Activated T-helper 1 cell treated with anti-CD3 and anti-CD28 coated beads, Interleukin-12 subunit alpha, Interleukin-12 subunit beta, Interleukin-2, Interleukin-4 antibody, amounts not matched to agents 30 ng/mL and 10 ng/mL and 1 ng/mL, durations not matched to agents 14 hours and 24 hours and 36 hours (primary cell): ENCODE results near the gene TRIO. TPM values are rescaled to one million over a fixed set of nuclear protein-coding genes. Genes with fewer than 3 reads are reported as not detected.

Source experiments
- DNase-seq: peaks from one replicate; pipeline ENCODE4 v3.0.0; 2021; ENCODE audit warnings: low spot score
- H3K27ac Mint-ChIP-seq: one replicate; pipeline ENCODE4 v1.8.0; 2021; ENCODE audit warnings: mild to moderate bottlenecking, mixed read lengths
- H3K27me3 Mint-ChIP-seq: one replicate; pipeline ENCODE4 v1.8.0; 2022; ENCODE audit warnings: mild to moderate bottlenecking, moderate library complexity, mixed read lengths; ENCODE audit not compliant: insufficient read depth
- H3K36me3 Mint-ChIP-seq: one replicate; pipeline ENCODE4 v1.8.0; 2021; ENCODE audit warnings: low read depth, mixed read lengths
- H3K4me1 Mint-ChIP-seq: one replicate; pipeline ENCODE4 v1.8.0; 2021; ENCODE audit warnings: low read depth, mixed read lengths
- H3K4me3 Mint-ChIP-seq: one replicate; pipeline ENCODE4 v1.8.0; 2021; ENCODE audit warnings: mild to moderate bottlenecking, moderate library complexity, mixed read lengths
- H3K9me3 Mint-ChIP-seq: one replicate; pipeline ENCODE4 v1.8.0; 2021; ENCODE audit warnings: mixed read lengths
- intact Hi-C: fragments of 100-400 bp; cut with micrococcal nuclease; formaldehyde crosslinking; loops from one replicate; pipeline ENCODE4 v1.15.1; 2024
- total RNA-seq: library from RNA; stranded (reverse); gene quantifications from 2 replicates; pipeline ENCODE4 v1.2.3, GENCODE V29; 2022

The TRIO gene
- total RNA-seq, 1 donor from 2014 or later = 11.4 TPM

DNA sequence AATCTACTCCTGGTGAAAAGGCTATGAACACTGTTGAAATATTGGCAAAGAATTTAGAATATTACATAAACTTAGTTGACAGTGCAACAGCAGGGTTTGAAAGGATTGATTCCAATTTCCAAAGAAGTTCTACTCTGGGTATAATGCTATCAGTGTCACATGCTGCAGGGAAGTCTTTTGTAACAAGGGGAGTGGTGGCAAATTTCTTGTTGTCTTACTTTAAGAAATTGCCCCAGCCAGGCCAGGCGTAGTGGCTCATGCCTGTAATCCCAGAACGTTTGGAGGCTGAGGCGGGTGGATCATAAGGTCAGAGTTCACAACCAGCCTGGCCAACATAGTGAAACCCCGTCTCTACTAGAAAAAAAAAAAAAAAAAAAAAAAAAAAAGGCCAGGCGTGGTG lies 352.2 kb downstream of the TRIO start:
- Mint-ChIP-seq H3K4me3 (no peak overlapping the region), H3K9me3 (no peaks in the 10 kb centered on the region), H3K27me3 (no peaks in the 10 kb centered on the region), H3K27ac (no peak overlapping the region), H3K36me3 (no peaks in the 10 kb centered on the region), H3K4me1 (no peaks in the 10 kb centered on the region)
- intact Hi-C loops = no loop called here
- no peak for DNase-seq

DNA sequence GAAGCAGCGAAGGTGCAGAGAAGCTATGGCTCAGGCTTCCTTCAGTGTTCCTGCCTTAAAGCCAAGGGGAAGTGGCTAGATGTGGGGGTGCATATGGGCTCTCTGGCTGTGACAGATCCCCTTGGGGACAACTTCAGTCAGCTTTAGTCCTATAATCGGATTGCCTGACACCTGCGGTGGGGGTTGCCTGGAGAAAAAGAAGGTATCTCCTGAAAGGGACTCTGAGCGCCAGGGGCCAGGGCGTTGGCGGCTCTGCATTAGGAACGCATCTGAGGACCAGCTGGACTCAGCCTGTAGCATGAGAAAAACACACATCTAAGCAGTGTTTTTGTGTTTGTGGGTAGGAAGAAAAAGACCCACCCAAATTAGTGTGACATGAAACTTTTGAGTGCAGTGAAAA lies 354.2 kb downstream of the TRIO start:
- H3K9me3 Mint-ChIP-seq = no peaks in the 10 kb centered on the region
- H3K27me3 Mint-ChIP-seq = no peaks in the 10 kb centered on the region
- no peak for DNase-seq
- H3K4me1 Mint-ChIP-seq = no peaks in the 10 kb centered on the region
- intact Hi-C loops = no loop called here
- no peaks in the 10 kb centered on the region for H3K36me3 Mint-ChIP-seq
- H3K27ac Mint-ChIP-seq = no peak overlapping the region
- H3K4me3 Mint-ChIP-seq = no peak overlapping the region

DNA sequence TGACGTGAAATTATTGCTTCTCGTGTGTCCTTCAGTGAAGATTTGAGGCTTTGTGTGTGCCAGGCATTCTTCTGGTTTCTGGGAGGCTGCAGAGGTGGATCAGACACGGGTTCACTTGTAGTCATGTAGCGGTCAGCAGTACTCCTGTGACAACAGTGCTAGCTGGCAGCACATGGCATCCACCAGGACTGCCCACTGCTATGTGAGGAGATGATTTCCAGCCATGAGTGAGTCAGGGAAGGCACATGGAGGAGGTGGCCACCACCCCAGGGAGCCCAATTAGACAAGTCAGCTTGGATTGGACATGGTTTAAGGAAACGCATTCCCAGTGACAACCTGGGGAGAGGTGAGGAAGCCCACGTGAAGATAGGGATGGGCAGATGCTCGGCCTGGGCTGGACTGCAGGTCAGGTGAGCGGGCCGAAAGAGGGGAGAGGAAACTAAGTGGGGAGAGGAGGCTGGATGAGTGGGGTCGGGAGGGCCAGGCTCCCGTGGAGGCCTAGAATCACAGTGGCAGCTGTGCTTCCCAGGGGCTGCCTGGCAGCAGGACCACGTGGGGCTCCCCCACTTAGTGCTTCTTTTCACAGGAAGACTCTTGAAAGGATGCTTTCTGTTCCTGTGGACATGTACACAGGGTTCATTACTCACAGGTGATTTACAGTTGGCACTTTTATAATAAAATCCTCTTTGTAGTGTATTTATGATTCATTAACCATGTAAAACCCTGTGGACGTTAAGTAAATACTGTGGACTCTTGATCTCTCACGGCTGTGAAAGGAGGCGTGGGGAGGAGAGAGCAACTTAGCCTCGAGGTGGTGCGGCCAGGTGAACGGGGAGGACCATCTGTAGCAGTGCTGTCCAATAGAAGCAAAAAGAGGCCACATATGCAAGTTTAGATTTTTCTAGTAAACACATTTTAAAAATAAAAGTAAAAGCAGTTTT lies 358.5 kb downstream of the TRIO start:
- Mint-ChIP-seq H3K36me3 (no peaks in the 10 kb centered on the region), H3K27me3 (no peaks in the 10 kb centered on the region), H3K4me3 (no peak overlapping the region), H3K4me1 (no peaks in the 10 kb centered on the region), H3K27ac (no peak overlapping the region), H3K9me3 (no peaks in the 10 kb centered on the region)
- intact Hi-C loops = no loop called here
- no peak for DNase-seq

DNA sequence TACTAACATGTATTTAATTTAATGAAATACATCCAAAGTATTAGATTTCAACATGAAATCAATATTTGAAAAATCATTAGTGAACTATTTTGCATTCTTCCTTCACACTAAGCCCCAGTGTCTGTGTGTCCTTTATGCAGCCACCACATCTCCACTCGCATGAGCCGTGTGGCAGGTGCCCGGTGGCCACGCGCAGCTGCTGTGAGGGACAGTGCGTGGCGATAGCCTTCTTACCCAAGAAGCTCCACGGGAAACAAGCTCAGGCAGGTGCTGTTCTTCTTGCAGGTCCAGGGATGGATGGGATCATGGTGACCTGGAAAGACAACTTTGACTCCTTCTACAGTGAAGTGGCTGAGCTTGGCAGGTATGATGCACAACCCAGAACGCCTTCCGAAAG lies 359.1 kb downstream of the TRIO start:
- no peaks in the 10 kb centered on the region for H3K4me1 Mint-ChIP-seq
- intact Hi-C loops = no loop called here
- H3K9me3 Mint-ChIP-seq = no peaks in the 10 kb centered on the region
- H3K27ac Mint-ChIP-seq = no peak overlapping the region
- no peaks in the 10 kb centered on the region for H3K36me3 Mint-ChIP-seq
- no peak for DNase-seq
- no peaks in the 10 kb centered on the region for H3K27me3 Mint-ChIP-seq
- H3K4me3 Mint-ChIP-seq = no peak overlapping the region

DNA sequence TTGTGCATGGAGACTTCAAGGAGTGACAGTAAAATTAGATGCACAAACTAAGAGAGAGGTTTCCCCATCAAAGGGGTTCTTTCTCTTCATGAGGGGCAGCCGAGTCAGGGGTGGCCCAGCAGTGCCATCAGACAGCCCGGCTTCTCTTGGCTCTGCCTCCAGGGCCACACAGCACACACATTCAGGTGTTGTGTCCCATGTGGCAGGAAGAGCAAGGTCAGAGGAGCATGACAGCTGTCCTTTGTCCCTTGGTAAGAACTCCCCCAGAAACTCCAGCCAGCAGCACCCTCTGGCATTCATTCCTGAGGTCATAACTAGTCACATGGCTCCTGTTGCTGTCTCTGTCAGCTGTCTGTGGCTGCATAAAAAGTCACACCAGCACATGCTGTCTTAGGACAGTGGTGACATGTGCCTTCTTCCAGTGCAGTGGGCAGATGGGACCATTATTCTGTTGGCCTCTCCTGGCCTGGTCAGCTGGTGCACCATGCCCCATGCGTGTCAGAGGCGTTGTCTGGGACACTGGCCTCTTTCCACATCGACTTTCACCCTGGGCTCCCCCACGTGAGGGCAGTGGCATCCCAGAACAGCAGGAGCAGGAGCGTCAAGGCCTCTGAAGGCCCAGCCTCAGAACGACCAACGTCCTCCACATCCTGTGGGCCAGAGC lies 360.0 kb downstream of the TRIO start:
- no peak overlapping the region for H3K4me3 Mint-ChIP-seq
- no peaks in the 10 kb centered on the region for H3K9me3 Mint-ChIP-seq
- no peak overlapping the region for H3K27ac Mint-ChIP-seq
- H3K4me1 Mint-ChIP-seq = no peaks in the 10 kb centered on the region
- no peaks in the 10 kb centered on the region for H3K36me3 Mint-ChIP-seq
- H3K27me3 Mint-ChIP-seq = no peaks in the 10 kb centered on the region
- DNase-seq = no peak
- intact Hi-C loops = no loop called here

DNA sequence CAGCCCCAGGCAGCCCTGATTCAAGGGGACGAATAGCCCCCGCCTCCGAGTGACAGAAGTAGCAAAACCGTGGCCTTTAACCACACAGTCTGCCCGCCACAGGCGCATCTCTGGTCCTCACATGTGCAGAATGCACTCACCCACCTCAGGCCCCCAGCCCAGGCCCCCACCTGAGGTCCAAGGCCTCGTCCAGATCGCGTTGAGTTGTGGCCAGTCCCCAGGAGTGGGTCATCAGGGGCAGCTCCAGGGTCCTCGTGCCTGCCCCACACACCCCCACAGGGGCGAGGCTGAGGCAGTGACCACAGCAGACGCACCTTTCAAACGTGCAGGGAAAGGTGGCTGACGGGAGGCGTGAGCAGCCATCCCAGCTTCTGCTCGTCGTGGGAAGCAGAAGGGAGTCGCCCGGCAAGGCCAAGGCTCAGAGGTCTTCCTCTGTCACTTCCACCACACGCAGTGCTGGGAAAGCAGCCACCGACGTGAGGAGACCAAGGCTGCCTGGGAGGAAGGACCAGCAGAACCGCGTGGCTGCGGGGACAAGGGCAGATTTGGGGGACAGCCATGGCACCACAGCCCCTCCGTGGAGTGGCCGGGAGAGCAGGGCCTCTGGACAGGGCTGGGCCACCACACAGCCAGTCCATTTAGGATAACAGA lies 360.7 kb downstream of the TRIO start:
- Mint-ChIP-seq H3K4me1 (no peaks in the 10 kb centered on the region), H3K4me3 (no peak overlapping the region), H3K9me3 (no peaks in the 10 kb centered on the region), H3K27me3 (no peaks in the 10 kb centered on the region), H3K27ac (no peak overlapping the region), H3K36me3 (no peaks in the 10 kb centered on the region)
- DNase-seq = no peak
- intact Hi-C loops = no loop called here

DNA sequence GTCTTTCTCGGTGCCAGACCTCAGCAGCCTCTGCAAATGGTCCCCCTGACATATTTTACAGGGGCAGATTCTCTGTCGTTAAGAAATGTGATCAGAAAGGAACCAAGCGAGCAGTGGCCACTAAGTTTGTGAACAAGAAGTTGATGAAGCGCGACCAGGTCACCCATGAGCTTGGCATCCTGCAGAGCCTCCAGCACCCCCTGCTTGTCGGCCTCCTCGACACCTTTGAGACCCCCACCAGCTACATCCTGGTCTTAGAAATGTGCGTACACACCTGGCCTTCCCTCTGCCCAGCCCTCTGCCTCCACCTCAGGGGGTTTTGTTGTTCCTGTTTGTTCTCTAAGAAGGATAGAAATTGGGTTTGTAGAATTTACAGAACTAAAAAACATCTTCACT lies 361.2 kb downstream of the TRIO start:
- no peak overlapping the region for H3K27ac Mint-ChIP-seq
- H3K4me3 Mint-ChIP-seq = no peak overlapping the region
- no peaks in the 10 kb centered on the region for H3K27me3 Mint-ChIP-seq
- no peaks in the 10 kb centered on the region for H3K36me3 Mint-ChIP-seq
- no peak for DNase-seq
- intact Hi-C loops = no loop called here
- H3K4me1 Mint-ChIP-seq = no peaks in the 10 kb centered on the region
- no peaks in the 10 kb centered on the region for H3K9me3 Mint-ChIP-seq

DNA sequence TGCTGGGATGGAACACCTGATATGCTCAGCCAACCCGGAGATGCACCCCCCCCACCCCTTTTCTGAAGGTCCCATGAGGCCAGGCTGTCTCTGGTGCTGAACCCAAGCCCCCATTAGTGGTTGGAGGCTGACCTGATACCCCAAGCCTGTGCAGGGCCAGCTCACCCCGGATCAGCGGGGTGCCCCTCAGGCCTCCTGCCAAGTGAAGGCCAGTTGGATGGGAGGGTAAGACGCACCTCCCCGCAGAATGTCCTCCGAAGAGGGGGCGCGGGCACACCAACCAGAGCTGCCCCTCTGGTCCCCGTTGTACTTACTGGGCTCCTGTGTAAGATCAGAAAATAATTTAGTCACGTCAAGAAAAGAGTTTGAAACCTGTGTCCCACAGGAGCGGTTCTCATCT lies 361.7 kb downstream of the TRIO start:
- intact Hi-C loops = no loop called here
- no peak overlapping the region for H3K27ac Mint-ChIP-seq
- H3K36me3 Mint-ChIP-seq = no peaks in the 10 kb centered on the region
- no peaks in the 10 kb centered on the region for H3K27me3 Mint-ChIP-seq
- H3K4me3 Mint-ChIP-seq = no peak overlapping the region
- no peak for DNase-seq
- no peaks in the 10 kb centered on the region for H3K4me1 Mint-ChIP-seq
- no peaks in the 10 kb centered on the region for H3K9me3 Mint-ChIP-seq

DNA sequence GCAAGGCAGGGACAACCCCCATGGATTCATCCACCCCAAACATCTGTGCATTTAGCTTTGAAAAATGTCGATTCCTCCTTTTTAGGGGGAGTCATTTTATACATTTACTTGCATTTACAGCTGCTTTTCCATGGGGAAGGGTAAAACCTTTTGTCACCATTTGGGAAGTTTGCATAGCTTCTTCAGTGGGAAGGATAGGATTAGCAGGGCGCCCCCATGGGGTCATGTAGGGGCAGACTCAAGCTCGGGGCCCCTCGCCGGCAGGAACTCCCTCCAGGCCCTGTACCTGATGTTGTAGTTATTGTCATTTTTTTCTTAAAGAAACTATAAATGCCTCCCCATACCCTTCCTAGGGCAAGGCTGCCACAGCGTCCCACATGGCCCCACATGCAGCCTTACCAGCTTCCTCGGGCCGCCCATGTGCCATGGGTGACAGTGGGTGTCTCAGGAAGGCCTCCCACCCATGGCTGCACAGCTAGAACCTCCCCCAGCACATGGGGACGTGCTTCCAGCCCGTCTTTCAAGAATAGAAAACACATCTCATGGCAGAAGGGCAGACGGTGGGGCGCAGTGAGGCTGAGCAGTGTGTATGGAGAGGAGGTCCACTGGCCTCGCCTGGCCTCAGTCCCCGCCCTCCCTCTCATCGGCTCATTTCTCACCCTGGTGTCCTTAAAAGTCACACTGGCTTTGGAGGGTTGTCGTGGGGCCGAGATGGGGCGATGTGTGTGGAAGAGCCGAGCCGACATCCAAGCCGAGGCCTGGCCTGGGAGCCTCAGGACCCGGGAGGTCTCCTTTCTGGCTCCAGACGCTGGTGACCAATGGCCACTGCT lies 362.4 kb downstream of the TRIO start:
- Mint-ChIP-seq H3K4me1 (no peaks in the 10 kb centered on the region), H3K36me3 (no peaks in the 10 kb centered on the region), H3K27me3 (no peaks in the 10 kb centered on the region), H3K27ac (no peak overlapping the region), H3K4me3 (no peak overlapping the region), H3K9me3 (no peaks in the 10 kb centered on the region)
- no peak for DNase-seq
- intact Hi-C loops = no loop called here

DNA sequence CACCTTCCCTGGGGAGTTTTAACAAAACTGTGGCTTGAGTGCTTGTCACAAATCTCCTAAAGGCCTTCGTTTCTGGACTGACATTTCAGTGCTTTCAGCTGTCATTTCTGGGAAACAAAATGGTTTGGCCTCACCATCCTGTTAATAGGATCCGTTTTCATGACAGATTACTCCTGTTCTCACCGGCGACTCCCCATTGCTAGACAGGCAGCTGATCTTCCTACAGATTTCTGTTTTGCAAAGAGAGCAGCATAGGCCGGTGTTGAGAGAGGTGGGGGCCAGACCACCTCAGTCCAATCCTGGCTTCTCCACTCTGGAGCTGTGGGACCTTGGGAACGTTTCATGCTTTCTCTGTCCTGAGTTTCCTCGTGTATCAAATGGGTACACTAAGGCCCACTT lies 363.0 kb downstream of the TRIO start:
- Mint-ChIP-seq H3K36me3 (no peaks in the 10 kb centered on the region), H3K27me3 (no peaks in the 10 kb centered on the region), H3K4me3 (no peak overlapping the region), H3K4me1 (no peaks in the 10 kb centered on the region), H3K27ac (no peak overlapping the region), H3K9me3 (no peaks in the 10 kb centered on the region)
- intact Hi-C loops = no loop called here
- no peak for DNase-seq

DNA sequence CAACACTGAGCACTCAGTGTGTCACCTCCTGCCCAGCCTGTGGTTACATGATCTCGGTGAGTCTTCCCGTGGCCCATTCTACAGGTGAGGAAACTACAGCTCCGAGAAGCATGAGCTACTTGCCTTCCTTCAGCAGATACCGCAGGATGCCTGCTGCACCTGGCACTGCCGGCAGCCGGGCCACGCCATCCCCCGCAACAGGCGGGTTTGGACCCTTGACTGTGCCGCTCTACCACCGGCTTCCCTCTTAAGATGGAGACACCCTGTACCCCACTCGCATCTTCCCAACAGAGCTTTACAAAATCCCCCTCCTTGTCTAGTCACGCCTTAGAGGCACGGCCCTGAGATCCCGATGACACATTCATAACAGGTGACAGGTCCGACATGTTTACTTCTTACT lies 363.5 kb downstream of the TRIO start:
- H3K9me3 Mint-ChIP-seq = no peaks in the 10 kb centered on the region
- no peaks in the 10 kb centered on the region for H3K4me1 Mint-ChIP-seq
- intact Hi-C loops = no loop called here
- no peaks in the 10 kb centered on the region for H3K36me3 Mint-ChIP-seq
- H3K27ac Mint-ChIP-seq = no peak overlapping the region
- no peak overlapping the region for H3K4me3 Mint-ChIP-seq
- no peak for DNase-seq
- no peaks in the 10 kb centered on the region for H3K27me3 Mint-ChIP-seq

DNA sequence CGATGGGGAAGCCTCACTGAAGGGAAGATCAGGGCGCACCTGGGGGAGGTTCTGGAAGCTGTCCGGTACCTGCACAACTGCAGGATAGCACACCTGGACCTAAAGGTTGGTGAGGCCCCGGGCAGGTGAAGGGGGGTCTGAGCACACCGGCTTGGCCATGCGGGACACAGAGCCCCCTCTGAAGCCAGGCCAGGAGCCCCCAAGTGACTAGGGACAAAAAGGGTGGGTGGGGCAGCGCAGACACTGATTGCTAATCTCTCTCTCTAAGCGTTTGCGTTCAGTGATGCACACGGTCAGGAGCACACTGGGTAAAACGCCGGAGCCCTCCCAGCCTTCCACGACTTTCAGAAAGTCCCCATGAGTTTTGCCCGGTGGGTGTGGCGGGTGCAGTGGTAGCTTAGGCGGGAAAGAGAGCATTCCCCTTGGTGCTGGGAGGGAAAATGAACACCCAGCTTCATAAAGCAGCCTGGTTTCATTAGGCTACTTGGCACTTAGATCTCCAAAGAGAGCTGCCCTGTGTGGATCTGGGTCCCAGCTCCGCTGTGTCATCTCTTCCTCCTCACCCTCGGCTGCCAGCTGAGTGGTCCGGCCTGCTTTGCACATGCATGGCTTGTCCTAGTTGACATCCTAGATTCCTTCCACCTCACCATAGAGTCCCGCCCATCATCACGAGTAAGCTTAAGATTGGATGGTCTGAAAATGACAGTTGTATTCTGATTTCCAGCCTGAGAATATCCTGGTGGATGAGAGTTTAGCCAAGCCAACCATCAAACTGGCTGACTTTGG lies 364.2 kb downstream of the TRIO start:
- Mint-ChIP-seq H3K27ac (no peak overlapping the region), H3K27me3 (no peaks in the 10 kb centered on the region), H3K9me3 (no peaks in the 10 kb centered on the region), H3K4me3 (no peak overlapping the region), H3K4me1 (no peaks in the 10 kb centered on the region), H3K36me3 (no peaks in the 10 kb centered on the region)
- intact Hi-C loops = no loop called here
- no peak for DNase-seq
